Measurements from ENCODE around the gene ULK2. TPM values are rescaled to one million over a fixed set of nuclear protein-coding genes. Genes with fewer than 3 reads are reported as not detected.

The ULK2 gene
- total RNA-seq, 1 experiment from 2014 or later, result 5.1 TPM

DNA sequence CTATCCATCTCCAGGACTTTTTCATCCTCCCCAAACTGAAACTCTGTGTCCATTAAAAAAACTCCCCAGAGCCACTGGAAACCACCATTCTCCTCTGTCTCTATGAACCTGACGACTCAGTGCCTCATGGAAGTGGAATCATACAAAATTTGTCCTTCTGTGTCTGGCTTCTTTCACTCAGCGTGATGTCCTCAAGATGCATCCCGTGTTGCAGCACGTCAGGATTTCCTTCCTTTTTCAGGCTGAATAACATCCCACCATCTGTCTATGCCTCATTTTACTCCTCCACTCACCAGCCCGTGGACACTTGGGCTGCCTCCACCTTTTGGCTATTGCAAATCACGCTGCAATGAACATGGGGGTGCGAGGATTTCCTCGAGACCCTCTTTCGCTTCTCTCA, 107.0 kb downstream of the ULK2 start (continued):
- TF ChIP-seq NFE2L1 (CRISPR knock-in tag; IDR thresholded peaks at IDR 0.05), result no peak
- TF ChIP-seq, protein P1, sequence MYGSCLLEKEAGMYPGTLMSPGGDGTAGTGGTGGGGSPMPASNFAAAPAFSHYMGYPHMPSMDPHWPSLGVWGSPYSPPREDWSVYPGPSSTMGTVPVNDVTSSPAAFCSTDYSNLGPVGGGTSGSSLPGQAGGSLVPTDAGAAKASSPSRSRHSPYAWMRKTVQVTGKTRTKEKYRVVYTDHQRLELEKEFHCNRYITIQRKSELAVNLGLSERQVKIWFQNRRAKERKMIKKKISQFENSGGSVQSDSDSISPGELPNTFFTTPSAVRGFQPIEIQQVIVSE (CRISPR knock-in tag; IDR thresholded peaks at IDR 0.05; ENCODE audit: borderline replicate concordance), result no peak
- TF ChIP-seq, protein P2, sequence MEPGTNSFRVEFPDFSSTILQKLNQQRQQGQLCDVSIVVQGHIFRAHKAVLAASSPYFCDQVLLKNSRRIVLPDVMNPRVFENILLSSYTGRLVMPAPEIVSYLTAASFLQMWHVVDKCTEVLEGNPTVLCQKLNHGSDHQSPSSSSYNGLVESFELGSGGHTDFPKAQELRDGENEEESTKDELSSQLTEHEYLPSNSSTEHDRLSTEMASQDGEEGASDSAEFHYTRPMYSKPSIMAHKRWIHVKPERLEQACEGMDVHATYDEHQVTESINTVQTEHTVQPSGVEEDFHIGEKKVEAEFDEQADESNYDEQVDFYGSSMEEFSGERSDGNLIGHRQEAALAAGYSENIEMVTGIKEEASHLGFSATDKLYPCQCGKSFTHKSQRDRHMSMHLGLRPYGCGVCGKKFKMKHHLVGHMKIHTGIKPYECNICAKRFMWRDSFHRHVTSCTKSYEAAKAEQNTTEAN (CRISPR knock-in tag; IDR thresholded peaks at IDR 0.05), result no peak
- TF ChIP-seq, protein P3, sequence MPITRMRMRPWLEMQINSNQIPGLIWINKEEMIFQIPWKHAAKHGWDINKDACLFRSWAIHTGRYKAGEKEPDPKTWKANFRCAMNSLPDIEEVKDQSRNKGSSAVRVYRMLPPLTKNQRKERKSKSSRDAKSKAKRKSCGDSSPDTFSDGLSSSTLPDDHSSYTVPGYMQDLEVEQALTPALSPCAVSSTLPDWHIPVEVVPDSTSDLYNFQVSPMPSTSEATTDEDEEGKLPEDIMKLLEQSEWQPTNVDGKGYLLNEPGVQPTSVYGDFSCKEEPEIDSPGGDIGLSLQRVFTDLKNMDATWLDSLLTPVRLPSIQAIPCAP (CRISPR knock-in tag; IDR thresholded peaks at IDR 0.05), result no peak

DNA sequence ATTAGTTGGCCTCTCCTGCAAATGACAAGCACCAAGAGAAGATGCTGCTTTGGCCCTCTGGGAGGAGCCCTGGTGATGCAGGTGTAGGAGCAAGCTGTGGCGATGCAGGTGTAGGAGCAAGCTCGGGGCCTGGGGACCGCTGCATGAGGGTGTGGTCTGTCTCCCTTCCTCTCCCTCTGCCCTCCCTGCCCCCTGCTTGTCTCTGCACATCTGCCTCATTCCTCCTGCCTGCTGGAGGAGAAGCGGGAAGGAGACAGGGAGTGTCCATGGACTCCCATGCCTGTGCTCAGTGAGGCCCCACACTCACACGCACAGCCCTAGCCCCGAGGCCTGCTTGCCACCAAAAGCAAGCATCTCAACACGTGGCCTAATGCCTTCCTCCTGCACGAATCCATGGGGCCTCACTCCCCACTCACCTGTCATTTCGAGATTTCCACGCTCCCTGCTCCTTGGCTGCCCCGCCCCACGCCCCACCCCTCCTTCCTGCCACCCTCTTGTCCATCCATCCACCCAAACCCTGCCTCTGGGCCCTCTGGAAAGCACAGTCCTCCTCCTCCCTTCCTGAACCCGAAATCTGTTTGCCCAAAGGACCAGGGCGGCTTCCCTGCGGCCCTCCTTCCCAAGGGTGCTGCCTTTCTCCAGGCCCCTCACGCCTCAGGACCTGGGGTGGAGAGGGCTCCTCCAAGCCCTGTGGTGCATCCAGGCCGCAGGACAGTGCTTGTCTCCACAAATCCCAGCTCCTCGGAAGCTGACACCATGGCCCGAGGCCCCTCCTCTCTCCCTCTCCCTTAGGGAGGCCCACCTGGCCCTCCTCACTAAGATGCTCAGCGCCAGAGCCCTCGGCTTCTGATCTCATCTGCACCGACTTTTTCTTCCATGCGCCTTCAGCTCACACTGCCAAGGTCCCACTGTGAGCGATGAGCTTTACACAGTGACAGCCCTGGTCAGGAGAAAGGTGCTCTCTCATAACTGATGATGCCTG, 107.9 kb downstream of the ULK2 start:
- H3K4me3 Mint-ChIP-seq, result no peak overlapping the region
- H3K9me3 Mint-ChIP-seq, result no peaks in the 10 kb centered on the region
- H3K27me3 Mint-ChIP-seq (ENCODE audit: low read depth), result peaks cover 4% of the 10 kb centered on the region; the same call in 1 of the 2 replicates
- 0 out of 2 replicates have a peak overlapping the region, but pooled peaks have one; percentile 42 for H3K27ac Mint-ChIP-seq
- no peak for TF ChIP-seq NFE2L1 (CRISPR knock-in tag; IDR thresholded peaks at IDR 0.05)
- TF ChIP-seq, protein P4, sequence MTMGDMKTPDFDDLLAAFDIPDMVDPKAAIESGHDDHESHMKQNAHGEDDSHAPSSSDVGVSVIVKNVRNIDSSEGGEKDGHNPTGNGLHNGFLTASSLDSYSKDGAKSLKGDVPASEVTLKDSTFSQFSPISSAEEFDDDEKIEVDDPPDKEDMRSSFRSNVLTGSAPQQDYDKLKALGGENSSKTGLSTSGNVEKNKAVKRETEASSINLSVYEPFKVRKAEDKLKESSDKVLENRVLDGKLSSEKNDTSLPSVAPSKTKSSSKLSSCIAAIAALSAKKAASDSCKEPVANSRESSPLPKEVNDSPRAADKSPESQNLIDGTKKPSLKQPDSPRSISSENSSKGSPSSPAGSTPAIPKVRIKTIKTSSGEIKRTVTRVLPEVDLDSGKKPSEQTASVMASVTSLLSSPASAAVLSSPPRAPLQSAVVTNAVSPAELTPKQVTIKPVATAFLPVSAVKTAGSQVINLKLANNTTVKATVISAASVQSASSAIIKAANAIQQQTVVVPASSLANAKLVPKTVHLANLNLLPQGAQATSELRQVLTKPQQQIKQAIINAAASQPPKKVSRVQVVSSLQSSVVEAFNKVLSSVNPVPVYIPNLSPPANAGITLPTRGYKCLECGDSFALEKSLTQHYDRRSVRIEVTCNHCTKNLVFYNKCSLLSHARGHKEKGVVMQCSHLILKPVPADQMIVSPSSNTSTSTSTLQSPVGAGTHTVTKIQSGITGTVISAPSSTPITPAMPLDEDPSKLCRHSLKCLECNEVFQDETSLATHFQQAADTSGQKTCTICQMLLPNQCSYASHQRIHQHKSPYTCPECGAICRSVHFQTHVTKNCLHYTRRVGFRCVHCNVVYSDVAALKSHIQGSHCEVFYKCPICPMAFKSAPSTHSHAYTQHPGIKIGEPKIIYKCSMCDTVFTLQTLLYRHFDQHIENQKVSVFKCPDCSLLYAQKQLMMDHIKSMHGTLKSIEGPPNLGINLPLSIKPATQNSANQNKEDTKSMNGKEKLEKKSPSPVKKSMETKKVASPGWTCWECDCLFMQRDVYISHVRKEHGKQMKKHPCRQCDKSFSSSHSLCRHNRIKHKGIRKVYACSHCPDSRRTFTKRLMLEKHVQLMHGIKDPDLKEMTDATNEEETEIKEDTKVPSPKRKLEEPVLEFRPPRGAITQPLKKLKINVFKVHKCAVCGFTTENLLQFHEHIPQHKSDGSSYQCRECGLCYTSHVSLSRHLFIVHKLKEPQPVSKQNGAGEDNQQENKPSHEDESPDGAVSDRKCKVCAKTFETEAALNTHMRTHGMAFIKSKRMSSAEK (CRISPR knock-in tag; IDR thresholded peaks at IDR 0.05; ENCODE audit: borderline replicate concordance), result no peak
- TF ChIP-seq, protein P5, sequence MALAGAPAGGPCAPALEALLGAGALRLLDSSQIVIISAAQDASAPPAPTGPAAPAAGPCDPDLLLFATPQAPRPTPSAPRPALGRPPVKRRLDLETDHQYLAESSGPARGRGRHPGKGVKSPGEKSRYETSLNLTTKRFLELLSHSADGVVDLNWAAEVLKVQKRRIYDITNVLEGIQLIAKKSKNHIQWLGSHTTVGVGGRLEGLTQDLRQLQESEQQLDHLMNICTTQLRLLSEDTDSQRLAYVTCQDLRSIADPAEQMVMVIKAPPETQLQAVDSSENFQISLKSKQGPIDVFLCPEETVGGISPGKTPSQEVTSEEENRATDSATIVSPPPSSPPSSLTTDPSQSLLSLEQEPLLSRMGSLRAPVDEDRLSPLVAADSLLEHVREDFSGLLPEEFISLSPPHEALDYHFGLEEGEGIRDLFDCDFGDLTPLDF (CRISPR knock-in tag; IDR thresholded peaks at IDR 0.05), result no peak
- TF ChIP-seq, protein P6, sequence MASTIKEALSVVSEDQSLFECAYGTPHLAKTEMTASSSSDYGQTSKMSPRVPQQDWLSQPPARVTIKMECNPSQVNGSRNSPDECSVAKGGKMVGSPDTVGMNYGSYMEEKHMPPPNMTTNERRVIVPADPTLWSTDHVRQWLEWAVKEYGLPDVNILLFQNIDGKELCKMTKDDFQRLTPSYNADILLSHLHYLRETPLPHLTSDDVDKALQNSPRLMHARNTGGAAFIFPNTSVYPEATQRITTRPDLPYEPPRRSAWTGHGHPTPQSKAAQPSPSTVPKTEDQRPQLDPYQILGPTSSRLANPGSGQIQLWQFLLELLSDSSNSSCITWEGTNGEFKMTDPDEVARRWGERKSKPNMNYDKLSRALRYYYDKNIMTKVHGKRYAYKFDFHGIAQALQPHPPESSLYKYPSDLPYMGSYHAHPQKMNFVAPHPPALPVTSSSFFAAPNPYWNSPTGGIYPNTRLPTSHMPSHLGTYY (CRISPR knock-in tag; IDR thresholded peaks at IDR 0.05), result no peak
- TF ChIP-seq, protein P7, sequence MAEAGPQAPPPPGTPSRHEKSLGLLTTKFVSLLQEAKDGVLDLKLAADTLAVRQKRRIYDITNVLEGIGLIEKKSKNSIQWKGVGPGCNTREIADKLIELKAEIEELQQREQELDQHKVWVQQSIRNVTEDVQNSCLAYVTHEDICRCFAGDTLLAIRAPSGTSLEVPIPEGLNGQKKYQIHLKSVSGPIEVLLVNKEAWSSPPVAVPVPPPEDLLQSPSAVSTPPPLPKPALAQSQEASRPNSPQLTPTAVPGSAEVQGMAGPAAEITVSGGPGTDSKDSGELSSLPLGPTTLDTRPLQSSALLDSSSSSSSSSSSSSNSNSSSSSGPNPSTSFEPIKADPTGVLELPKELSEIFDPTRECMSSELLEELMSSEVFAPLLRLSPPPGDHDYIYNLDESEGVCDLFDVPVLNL (CRISPR knock-in tag; IDR thresholded peaks at IDR 0.05; ENCODE audit: borderline replicate concordance, low read depth), result no peak
- TF ChIP-seq, protein P8, sequence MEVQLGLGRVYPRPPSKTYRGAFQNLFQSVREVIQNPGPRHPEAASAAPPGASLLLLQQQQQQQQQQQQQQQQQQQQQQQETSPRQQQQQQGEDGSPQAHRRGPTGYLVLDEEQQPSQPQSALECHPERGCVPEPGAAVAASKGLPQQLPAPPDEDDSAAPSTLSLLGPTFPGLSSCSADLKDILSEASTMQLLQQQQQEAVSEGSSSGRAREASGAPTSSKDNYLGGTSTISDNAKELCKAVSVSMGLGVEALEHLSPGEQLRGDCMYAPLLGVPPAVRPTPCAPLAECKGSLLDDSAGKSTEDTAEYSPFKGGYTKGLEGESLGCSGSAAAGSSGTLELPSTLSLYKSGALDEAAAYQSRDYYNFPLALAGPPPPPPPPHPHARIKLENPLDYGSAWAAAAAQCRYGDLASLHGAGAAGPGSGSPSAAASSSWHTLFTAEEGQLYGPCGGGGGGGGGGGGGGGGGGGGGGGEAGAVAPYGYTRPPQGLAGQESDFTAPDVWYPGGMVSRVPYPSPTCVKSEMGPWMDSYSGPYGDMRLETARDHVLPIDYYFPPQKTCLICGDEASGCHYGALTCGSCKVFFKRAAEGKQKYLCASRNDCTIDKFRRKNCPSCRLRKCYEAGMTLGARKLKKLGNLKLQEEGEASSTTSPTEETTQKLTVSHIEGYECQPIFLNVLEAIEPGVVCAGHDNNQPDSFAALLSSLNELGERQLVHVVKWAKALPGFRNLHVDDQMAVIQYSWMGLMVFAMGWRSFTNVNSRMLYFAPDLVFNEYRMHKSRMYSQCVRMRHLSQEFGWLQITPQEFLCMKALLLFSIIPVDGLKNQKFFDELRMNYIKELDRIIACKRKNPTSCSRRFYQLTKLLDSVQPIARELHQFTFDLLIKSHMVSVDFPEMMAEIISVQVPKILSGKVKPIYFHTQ (CRISPR knock-in tag; IDR thresholded peaks at IDR 0.05), result no peak
- TF ChIP-seq NR1H2 (CRISPR knock-in tag; IDR thresholded peaks at IDR 0.05), result no peak
- no peak for TF ChIP-seq ESRRA (CRISPR knock-in tag; IDR thresholded peaks at IDR 0.05; ENCODE audit: borderline replicate concordance)
- TF ChIP-seq, protein P9, sequence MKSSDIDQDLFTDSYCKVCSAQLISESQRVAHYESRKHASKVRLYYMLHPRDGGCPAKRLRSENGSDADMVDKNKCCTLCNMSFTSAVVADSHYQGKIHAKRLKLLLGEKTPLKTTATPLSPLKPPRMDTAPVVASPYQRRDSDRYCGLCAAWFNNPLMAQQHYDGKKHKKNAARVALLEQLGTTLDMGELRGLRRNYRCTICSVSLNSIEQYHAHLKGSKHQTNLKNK (CRISPR knock-in tag; IDR thresholded peaks at IDR 0.05), result no peak
- TF ChIP-seq, protein P10, sequence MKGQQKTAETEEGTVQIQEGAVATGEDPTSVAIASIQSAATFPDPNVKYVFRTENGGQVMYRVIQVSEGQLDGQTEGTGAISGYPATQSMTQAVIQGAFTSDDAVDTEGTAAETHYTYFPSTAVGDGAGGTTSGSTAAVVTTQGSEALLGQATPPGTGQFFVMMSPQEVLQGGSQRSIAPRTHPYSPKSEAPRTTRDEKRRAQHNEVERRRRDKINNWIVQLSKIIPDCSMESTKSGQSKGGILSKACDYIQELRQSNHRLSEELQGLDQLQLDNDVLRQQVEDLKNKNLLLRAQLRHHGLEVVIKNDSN (CRISPR knock-in tag; IDR thresholded peaks at IDR 0.05), result no peak
- TF ChIP-seq MXD4 (CRISPR knock-in tag; IDR thresholded peaks at IDR 0.05; ENCODE audit: borderline replicate concordance), result no peak
- CTCF ChIA-PET, result interaction anchor here (1.1 to 6.7 kb wide), 8 partner anchors 17 to 397 kb away, joined by 3 to 91 read pairs (median 6); partner anchors contain the start of genes ALDH3A2 and B9D1
- no peaks in the 10 kb centered on the region for H3K36me3 Mint-ChIP-seq
- ATAC-seq (peak; percentile 23; the same call in 1 of the 2 replicates), DNase-seq (ENCODE audit: low spot score) (no peak)
- POLR2A ChIA-PET, result no interaction called here
- peaks cover 7% of the 10 kb centered on the region for H3K4me1 Mint-ChIP-seq
